GM19240 (cell line): Measurements from ENCODE around the gene CFHR4.
"Not testable (repeated sequence)": the region's sequence is repeated elsewhere in the genome, so short reads cannot be mapped to it uniquely, and the experiment has no call there.

Source experiments
- DNase-seq: peaks from one replicate; pipeline ENCODE4 v3.0.0; 2011; ENCODE audit warnings: low spot score; ENCODE audit not compliant: insufficient read length

The CFHR4 gene

DNA sequence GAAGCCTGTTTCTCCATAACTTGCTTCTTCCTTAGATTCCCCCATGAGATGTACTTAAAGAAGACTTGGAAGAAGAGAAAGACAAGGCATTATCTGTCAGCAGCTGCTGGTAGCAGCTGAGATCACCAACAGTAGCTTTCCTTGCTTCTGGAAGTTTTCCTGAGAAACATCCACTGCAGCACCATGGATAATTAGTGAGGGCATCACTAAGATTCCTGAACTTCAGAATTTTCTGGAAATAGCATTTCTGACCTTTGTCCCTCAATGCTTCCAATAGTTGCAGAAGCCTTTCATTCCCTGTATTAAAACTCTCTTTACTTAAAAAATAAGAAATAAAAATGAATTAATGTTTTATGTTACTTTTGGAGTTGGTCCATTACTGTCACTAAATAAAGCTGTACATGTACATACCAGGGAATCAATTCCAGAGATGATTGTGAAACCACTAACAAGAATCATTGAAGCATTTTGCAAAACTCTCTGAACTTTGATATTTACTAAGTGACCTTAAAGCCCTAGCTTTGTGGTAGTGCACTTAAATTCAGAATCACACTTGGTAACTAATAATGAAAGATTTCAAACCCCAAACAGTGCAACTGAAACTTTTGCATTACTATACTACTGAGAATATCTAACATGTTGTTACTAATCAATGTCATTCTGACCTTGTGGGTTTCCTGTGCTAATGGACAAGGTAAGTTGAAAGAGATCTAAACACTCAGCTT is at the start of gene CFHR4:
TSS of gene CFHR4 (plus strand) at position 538 of the 725 bp plus-strand sequence. CDS start at position 637, 99 bp downstream.
- DNase-seq, result no peak

DNA sequence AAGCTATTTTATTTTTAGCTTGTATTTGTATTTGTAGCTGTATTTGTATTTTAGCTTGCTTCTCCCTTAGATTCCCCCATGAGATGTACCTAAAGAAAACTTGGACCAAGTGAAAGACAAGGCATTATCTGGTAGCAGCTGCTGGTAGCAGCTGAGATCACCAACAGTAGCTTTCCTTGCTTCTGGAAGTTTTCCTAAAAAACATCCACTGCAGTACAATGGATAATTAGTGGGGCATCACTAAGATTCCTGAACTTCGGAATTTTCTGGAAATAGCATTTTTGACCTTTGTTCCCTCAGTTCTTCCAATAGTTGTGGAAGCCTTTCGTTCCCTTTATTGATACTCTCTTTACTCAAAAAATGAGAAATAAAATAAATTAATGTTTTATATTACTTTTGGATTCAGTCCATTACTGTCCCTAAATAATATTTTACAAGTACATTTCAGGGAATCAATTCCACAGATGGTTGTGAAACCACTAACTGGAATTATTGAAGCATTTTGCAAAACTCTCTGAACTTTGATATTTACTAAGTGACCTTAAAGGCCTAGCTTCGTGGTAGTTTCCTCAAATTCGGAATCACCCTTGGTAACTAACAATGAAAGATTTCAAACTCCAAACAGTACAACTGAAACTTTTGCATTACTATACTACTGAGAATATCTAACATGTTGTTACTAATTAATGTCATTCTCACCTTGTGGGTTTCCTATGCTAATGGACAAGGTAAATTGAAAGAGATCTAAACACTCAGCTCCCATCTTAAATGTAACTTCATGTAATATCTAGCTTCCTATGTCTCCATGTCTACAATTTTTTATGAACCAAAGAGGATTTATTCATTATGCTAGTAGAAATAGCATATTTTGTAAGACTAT is 38.0 kb upstream of the CFHR4 start:
- DNase-seq, result not testable (repeated sequence)

DNA sequence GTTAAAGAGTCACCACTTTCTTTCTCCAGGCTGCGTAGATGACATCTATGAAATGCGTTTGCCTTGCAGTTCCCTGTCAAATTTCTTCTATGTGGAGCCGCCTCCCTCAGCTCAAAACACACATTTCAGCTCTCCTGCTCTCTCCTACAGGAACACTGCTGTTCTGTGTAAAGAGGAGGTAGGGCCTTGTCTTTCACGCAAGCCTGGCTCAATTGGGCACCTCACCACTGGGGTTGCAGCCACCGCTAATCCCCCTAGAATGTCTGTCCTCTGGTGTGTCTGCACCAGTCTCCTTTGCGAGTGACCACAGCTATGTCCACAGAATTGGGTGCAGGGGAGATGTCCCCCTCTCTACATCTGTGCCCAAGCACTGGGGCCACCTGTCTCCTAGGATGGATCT is 31.8 kb upstream of the CFHR4 start:
- no peak for DNase-seq

DNA sequence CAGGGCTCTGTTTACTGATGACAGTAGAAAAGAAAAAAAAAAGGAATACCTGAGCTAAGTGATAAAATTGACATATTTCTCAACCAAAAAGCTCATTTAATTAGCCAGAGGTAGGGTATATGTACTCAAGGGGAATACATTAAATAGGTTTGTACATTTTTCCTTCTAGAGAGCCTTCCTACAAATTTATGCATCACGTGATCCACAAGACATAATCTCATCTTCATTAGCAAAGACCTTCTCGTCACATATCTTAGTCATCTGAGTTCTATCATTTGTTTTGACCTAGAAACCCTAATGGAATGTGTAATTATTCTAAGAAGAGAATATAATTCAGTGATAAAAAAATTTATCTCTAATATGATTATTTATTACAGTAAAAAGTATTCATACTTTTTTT is 30.7 kb upstream of the CFHR4 start:
- DNase-seq, result no peak

DNA sequence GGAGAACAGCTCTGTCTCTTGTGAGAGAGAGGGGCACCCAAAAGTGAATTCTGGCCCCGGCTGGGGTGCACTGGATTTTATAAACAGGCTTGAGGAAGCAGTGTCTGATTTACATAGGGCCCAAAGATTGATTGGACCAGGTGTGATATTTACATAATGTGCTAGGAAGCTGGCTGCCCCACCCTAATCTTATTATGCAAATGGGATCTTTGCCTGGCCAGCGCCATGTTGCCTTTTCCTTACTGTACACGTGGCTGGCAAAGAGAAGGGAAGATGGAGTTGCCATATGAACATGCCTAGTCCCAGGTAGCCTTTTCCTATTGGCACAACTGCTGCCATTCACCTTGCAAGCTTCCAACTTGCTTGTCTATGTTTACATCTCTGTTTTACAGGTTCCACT is 29.0 kb upstream of the CFHR4 start:
- no peak for DNase-seq

DNA sequence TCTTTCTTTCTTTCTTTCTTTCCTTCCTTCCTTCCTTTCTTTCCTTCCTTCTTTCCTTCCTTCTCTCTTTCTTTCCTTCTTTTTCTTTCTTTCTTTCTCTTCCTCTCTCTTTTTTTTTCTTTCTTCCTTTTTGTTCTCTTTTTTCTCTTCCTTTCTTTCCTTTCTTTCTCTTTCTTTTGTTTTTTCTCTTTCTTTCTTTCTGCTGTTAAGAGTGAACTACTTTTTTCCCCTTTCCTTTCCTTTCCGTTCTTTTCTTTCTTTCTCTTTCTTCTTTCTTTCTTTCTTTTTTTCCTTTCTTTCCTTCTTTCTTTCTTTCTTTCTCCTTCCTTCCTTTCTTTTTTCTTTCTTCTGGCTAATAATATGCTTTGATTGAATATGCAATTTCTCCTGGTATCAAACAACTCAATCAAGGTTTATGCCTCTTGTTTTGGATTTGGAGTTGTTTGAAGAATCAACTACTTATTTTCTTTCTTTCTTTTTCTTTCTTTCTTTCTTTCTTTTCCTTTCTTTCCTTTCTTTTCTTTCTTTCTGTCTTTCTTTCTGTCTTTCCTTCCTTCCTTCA is 27.4 kb upstream of the CFHR4 start:
- no peak for DNase-seq

DNA sequence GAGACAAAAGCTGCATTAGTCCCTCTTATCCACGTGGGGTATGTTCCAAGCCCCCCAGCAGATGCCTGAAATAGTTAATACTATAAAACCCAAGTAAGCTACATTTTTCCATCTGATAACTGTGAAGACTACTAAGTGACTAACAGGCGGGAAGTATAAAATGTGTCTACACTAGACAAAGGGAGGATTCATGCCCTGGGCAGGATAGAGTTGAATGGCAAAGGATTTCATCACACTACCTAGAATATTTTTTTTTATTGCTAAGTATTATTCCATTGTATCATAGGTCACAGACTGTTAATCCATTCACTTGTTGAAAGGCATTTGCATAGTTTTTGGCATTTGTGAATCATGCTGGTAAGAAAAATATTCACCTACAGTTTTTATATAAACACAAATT is 26.4 kb upstream of the CFHR4 start:
- DNase-seq, result no peak

DNA sequence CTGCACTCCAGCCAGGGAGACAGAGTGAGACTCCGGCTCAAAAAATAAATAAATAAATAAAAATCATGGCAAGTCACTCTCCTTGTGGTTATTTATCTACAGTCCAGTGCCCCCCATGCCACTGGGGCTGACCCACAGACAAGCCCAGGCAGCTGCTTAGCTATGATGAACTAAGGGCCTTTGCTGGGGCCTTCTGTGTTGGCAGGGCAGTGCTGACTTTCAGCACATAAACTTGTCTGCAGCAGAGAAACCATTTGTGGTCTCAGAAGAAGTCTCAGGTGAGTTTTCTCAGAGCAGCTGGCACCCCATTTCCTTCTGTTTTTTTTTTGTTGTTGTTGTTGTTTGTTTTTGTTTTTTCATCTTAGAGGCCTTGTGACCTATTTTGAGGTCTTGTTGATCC is 20.9 kb upstream of the CFHR4 start:
- no peak for DNase-seq

DNA sequence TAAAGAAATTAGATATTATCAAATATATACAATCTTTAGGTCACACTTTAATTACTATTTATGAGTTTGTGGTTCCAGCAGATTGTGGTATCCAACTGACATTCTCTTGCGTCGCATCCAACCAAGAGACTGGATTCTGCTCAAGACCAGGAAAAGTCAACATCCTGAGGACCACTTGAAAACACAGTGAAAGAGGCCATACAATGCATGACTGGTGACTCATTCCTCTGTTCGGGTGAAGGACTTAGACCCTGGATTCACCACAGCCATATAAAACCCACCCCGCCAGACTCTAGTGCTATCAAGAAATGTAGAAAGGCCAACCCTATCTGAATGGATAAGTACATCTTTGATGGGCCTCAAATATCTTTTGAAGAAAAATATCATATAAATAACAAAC is 14.5 kb upstream of the CFHR4 start:
- no peak for DNase-seq

DNA sequence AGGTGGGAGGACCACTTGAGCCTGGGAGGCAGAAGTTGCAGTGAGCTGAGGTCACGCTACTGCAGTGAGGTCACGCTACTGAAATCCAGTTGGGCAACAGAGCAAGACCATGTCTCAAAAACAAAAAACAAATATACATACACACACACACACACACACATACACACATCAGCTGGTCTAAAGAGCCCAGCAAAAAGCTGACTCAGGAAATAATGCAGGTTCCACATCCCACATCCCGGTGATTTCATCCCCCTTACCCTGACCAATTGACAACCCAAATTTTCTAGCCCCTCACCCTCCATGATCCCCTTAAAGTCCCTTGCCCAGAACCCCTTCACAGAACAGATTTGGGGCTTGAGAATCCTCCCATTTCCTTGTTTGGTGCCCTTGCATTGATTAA is 11.9 kb upstream of the CFHR4 start:
- DNase-seq, result no peak

DNA sequence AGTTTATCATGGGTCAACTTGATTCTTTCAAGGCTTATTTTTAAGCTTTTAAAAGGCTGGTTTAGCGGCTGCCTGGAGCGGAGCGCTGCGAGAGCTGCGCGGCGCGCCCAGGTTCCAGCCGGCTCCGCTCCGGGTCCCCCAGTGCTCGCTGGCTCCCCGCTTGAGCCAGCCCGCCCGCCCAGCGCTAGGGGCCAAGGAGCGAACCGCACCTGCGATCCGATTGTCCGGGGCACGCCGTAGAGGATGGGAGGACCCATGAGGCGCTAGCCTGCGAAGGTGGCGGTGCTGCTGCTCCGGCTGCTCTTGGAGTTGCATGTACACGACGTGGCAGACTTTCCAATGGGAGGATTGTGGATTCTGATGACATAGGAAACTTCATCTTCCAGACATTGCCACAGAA is 9.9 kb upstream of the CFHR4 start:
- no peak for DNase-seq

DNA sequence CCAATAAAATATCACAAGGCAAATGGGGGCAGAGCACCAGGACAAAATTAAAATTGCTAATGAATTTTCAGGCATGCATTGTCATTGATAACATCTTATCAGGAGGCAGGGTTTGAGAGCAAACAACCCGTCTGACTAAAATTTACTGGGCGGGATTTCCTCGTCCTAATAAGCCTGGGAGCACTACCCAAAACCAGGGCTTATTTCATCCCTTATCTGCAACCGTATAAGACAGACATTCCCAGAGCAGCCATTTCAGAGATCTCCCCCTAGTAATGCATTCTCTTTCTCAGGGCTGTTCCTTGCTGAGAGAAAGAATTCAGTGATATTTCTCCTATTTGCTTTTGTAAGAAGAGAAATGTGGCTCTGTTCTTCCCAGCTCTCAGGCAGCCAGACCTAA is 1.3 kb upstream of the CFHR4 start:
- not testable (repeated sequence) for DNase-seq

DNA sequence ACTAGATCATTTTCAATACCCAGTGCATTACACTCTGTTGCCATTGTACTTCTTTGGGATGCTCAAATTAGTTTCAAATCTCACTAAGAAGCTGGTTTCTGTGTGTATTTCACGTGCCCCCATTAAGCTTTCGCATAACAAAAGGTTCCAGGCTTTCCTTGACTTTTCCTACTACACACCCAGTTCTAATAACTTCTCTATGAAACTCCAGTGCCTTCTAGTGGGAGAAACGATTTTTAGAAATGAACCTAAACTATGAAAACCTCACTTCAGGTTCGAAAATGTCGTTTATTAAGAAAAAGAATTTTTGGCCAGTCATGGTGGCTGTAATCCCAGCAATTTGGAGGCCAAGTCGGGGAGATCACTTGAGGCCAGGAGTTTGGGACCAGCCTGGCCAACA is 2.8 kb downstream of the CFHR4 start:
- no peak for DNase-seq

DNA sequence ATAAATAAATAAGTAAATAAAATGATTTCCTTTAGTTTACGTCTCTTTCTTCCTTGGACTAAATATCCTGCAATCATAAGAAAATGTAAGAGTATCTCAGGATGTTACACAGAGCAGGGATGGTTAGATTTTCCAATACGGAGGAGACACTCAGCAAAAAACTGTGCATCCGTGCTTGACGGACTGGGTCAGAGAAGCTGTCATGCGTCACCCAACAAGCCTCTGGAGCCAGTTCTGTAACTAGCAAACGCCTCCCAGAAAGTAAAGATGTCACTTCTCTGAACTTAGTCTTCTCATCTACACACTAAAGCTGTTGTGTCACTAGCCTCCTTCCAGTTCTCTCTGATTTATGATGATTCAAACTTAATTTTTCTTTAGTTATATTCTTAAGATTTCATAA is 3.4 kb downstream of the CFHR4 start:
- DNase-seq, result no peak

DNA sequence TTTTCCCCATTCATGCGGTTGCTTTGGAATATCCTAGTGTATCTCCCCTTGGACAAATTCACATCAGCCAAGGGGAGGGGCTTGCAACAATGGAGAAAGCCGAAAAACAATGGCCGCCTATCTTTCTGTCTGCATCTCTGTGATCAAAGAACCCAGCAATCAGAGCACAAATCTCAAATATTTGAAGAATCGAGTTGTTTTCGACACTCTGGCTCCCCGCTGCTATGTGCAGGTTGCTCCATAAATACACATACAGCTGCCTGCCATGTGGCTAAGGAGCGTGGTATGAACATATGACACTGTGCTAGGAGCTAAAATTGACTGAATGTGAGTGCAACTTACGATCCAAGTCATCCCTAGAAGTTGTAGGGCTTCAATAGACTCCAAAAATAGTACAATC is 8.5 kb downstream of the CFHR4 start:
- no peak for DNase-seq

DNA sequence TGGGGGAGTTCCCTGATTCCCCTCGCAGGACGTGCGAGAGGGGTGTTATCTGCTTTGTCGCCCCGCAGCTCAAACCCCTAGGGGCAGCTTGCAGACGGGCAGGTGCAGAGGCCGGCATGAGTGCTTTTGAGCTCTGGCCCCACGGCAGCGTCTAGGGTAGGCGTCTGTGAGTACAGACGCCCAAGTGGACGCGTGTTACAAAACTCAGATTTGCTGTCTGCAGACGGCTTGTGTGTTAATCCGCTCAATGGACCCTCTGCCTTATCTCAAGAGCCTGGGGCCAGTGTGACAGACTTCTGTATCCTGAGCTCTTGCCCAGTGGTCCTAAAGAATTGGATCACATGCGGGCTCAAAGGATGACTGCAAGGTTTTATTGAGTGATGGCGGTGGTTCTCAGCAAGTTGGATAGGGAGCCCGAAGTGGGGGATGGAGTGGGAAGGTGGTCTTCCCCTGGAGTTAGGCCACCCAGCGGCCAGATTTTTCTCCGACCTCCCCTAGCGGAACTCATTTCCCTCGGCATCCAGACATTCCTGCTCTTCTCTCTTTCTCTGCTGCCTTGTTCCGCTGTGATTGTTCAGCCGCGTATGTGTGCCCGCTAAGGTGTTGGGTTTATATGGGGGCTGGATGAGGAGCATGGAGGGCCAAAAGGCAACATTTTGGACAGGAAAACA is 9.4 kb downstream of the CFHR4 start:
- DNase-seq, result no peak

DNA sequence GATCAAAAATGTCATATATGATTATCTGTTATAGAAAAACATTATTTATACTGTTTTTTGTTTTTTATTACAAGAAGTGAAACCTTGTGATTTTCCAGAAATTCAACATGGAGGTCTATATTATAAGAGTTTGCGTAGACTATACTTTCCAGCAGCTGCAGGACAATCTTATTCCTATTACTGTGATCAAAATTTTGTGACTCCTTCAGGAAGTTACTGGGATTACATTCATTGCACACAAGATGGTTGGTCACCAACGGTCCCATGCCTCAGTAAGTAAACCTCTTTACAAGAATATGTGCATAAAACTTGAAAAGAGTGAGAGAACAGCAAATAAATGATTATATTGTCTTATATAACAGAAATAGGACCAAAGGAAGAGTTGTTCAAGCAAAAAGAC is 14.5 kb downstream of the CFHR4 start:
- DNase-seq, result no peak

DNA sequence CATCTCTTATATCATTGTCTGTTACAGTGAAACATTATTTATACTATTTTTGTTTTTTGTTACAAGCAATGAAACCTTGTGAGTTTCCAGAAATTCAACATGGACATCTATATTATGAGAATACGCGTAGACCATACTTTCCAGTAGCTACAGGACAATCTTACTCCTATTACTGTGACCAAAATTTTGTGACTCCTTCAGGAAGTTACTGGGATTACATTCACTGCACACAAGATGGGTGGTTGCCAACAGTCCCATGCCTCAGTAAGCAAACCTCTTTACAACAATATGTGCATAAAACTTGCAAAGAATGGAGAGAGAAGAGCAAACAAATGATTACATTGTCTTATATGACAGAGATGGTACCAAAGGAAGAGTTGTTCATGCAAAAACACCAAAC is 22.4 kb downstream of the CFHR4 start:
- no peak for DNase-seq

DNA sequence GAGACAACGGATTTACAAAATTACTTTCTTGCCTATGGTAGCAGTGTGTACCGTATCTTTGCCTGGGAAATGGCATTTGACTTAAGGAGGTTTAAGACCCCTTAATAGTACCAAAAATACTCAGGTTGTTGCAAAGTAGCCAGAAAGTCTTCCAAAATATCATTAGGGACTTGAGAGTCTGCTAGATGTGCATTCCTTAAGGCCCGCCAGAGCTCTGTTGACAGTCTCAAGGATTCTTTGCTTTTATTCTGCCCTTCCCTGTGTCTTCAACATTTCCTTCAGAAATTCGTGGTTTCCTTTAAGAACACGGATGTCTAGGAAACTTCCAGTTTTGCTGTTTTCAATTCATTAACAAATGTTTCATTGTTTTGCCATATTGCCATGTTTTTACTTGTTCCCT is 24.4 kb downstream of the CFHR4 start:
- not testable (repeated sequence) for DNase-seq

DNA sequence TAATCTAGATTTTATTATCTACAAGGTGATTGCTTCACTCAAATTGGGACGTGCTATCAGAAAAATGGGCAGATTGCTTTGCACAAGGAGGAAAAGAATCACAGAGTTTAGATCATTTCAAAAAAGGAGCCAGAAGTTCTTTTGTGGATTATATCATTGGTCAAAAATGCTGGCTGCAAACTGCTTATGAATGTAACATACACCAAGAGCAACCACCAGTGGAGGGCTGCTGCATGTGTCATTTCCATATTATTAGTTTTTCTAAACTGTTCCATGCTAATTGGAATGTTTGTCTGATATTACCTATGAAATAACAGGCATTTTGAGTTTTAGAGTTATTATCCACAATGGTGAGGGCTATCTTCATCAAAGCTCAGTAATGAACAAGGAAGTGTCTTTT is 39.0 kb downstream of the CFHR4 start:
- DNase-seq, result not testable (repeated sequence)

DNA sequence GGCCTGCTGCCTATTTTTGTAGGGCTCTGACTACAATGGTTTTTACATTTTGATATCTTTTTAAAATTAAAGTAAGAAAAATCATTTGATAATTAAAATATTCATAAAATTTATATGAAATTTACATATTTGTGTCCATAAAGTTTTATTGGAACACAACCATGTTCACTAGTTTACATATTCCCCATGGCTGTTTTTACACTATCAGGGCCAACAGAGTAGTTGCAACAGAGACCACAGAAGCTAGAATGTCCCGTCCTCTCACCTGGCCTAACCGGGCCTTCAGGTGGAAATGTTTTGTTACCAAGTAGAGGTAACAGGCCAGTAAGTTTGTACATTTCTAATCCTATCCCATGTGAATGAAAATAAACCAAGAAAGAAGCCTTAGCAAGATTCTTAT is 45.0 kb downstream of the CFHR4 start:
- not testable (repeated sequence) for DNase-seq
